Thyroid gland (tissue), 4 donors: ENCODE data around the gene ATP7B.

ENCODE experiments used
- POLR2A ChIP-seq, 2 donors: fragments of 450-650 bp; IDR thresholded peaks; one replicate each; pipeline ENCODE4 v1.6.1; 2017; ENCODE audit warnings: antibody characterized with exemption in 2 of 2, mild to moderate bottlenecking in 2 of 2, moderate library complexity in 1 of 2
- TF ChIP-seq, protein P1 (sequence below), 6 experiments: fragments of 200-600 bp in 3 of 6; fragments of 450-650 bp in 3 of 6; sonication (generic) in 3 of 6; IDR thresholded peaks; one replicate each; pipeline ENCODE4 v1.5.1; 2016 to 2019; ENCODE audit warnings: antibody characterized with exemption in 6 of 6, mild to moderate bottlenecking in 2 of 6, inconsistent platforms in 1 of 6, moderate library complexity in 1 of 6

DNA sequence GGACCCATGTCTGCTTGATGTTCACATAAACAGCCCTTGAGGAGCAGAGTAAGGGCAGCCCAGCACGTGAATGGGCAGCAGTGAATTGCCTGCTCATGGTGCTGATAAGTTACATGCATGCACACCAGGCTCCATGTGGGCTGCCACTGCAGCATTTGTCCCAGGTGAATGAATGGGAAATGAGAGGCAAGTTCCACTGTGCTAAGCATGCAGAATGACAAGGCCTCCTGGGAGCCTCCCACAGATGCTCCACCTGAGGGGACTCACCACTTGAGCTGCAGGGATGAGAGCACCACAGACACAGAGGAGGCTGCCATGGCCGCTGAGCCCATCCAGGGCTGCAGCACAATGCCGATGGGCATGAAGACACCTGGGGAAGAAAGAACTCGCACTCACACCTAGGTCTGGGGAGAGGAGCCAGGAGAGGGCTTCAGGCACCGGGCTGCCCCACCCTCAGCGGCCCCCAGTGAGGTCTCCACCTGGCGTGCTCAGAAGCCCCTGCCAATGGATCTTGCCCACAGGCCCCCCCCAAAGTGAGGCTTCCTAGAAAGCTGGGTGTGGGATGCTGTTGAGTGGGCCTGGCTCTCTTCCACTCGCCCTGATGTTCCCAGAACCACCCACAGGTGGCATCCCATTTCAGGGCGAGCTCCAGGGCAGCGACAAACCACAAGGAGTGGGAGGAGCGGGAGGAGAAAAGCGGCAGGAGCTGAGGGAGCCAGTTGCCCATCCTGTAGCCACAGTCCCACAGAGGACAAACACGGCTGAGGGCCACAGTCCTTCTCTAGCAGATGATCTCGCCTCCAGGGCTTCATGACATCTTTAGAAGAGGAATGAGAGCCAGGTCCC lies 75.7 kb downstream of the ATP7B start:
- TF ChIP-seq, protein P1, sequence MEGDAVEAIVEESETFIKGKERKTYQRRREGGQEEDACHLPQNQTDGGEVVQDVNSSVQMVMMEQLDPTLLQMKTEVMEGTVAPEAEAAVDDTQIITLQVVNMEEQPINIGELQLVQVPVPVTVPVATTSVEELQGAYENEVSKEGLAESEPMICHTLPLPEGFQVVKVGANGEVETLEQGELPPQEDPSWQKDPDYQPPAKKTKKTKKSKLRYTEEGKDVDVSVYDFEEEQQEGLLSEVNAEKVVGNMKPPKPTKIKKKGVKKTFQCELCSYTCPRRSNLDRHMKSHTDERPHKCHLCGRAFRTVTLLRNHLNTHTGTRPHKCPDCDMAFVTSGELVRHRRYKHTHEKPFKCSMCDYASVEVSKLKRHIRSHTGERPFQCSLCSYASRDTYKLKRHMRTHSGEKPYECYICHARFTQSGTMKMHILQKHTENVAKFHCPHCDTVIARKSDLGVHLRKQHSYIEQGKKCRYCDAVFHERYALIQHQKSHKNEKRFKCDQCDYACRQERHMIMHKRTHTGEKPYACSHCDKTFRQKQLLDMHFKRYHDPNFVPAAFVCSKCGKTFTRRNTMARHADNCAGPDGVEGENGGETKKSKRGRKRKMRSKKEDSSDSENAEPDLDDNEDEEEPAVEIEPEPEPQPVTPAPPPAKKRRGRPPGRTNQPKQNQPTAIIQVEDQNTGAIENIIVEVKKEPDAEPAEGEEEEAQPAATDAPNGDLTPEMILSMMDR (IDR thresholded peaks at IDR 0.05), result peak in 1 of 6 experiments; percentile 34
- TF ChIP-seq POLR2A (IDR thresholded peaks at IDR 0.05), result no peak
